HG02938 (cell line): ENCODE measurements around the gene PCDHGA1.

ENCODE experiments used
- ATAC-seq: cut with Tn5 transposase; IDR thresholded peaks from one replicate; pipeline ENCODE4 v1.9.1; 2021; ENCODE audit warnings: mild to moderate bottlenecking, moderate library complexity; ENCODE audit not compliant: unreplicated experiment

The PCDHGA1 gene

DNA sequence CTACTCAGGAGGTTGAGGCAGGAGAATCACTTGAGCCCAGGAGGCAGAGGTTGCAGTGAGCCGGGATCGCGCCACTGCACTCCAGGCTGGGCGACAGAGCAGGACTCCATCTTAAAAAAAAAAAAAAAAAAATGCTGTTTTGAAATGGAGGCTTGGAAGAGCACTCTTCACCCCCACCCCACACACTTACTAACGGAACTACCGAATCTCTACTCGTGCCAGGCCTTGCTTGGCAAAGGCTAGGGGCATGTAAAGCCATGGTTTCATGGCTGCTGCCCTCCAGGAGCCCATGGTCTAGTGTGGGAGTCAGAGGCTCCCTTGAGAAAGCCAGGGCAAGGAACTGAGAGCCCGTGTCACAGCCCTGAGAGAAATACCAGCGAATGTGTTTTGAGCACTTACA lies 179.8 kb downstream of the PCDHGA1 start:
- no peak for ATAC-seq

DNA sequence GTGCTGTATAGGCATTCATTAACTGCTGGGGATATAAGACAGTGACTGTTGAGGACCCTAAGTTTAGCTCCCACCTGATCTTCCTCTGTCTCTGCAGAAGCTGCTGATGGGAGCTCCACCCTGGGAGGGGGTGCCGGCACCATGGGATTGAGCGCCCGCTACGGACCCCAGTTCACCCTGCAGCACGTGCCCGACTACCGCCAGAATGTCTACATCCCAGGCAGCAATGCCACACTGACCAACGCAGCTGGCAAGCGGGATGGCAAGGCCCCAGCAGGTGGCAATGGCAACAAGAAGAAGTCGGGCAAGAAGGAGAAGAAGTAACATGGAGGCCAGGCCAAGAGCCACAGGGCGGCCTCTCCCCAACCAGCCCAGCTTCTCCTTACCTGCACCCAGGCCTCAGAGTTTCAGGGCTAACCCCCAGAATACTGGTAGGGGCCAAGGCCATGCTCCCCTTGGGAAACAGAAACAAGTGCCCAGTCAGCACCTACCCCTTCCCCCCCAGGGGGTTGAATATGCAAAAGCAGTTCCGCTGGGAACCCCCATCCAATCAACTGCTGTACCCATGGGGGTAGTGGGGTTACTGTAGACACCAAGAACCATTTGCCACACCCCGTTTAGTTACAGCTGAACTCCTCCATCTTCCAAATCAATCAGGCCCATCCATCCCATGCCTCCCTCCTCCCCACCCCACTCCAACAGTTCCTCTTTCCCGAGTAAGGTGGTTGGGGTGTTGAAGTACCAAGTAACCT lies 180.7 kb downstream of the PCDHGA1 start:
- peak; percentile 27 for ATAC-seq

DNA sequence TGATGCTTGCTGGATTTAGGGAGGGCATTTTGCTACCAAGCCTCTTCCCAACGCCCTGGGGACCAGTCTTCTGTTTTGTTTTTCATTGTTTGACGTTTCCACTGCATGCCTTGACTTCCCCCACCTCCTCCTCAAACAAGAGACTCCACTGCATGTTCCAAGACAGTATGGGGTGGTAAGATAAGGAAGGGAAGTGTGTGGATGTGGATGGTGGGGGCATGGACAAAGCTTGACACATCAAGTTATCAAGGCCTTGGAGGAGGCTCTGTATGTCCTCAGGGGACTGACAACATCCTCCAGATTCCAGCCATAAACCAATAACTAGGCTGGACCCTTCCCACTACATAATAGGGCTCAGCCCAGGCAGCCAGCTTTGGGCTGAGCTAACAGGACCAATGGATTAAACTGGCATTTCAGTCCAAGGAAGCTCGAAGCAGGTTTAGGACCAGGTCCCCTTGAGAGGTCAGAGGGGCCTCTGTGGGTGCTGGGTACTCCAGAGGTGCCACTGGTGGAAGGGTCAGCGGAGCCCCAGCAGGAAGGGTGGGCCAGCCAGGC lies 181.5 kb downstream of the PCDHGA1 start:
- ATAC-seq: no peak

GRCh38 chr5:141512390-141512910 lies 182.1 kb downstream of the PCDHGA1 start:
- ATAC-seq: no peak

DNA sequence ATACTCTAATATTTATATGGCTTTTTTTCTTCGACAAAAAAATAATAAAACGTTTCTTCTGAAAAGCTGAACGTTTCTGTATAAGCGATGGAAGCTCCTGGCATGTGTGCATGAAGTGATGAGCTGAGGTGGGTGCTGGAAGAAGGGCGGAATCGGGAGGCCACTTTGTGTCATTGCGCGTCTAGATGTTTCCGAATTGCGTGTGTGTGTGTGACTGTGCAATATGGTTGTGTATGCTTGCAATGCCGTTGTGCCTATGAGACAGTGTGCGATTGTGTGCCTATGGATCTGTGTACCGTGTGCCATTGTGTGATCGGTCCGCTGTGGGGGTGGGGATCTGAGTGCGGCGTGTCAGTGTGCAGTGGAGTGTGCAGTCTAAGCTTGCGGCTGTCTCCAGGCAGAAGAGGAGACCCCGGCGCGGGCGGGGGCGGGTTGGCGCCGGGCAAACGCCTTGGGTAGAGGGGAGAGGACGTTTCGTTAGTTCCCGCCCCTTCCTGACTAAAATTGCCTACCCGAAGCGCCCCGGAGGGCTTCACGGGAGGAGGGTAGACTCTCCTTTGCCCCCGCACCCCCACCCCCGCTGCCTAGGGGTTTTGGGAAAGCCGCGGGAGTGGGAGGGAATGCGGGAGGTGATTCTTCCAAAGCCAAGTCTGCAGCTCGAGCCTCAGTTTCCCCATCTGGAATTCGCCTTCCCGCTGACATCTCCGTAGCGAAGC lies 182.8 kb downstream of the PCDHGA1 start:
- ATAC-seq: no peak

GRCh38 chr5:141513627-141514329 lies 183.5 kb downstream of the PCDHGA1 start:
- ATAC-seq: no peak

DNA sequence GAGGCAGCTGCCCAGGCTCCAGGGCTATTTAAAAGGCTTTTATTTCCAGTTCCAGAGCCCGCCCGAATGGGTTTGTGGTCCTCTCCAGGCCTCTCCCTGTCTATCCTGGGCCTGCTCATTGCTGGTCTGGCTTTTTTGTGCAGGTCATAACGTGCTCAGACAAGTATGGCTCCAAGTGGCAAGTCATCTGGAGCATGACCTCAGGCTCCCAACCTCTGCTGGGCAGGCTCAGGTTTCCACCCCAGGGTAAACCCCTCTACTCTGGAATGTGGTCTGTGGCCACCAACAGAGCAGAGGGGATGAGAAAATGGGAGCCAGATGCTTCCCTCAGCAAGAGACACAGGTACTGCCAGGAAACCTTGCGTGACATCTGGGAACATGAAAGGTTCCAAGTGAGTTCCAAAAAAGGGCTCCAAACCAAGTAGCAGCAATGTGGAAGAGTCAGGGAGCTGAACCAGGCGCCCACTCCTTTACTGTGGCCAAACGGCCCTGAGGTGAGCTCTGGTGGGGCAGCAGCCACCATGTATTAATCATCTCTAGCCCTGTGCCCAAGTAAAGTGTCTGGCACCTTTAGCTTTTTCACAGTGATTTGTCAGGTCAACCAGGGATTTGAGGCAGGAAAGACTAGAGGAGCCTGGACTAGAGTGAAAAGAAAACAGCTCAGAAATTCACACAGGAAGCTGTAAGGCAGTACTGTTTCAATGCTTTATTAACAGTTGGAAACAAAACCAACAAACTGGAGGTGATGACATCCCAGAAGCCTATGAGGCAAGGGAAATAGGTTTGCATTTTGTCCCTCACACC lies 184.2 kb downstream of the PCDHGA1 start:
- ATAC-seq: no peak

DNA sequence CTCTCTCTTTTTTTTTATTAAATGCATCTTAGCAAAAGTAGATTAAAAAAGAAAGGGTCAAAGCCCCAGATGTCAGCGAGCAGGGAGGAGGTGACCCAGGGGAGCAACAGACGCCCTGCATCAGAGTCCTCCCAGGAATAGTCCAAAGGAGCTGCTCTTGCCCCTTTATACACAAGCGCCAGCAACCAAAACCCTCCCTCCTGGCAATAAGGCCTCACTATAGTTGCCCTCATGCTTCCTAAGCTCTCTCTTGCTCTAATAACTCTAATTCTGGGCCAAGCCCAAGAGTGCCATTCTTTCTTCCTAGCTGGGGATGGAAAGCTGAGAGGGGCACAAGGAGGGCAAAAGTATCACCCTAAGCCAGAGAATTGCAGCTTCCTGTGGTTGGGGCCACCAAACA lies 184.8 kb downstream of the PCDHGA1 start:
- ATAC-seq: no peak

- no peak for ATAC-seq
Observed at GRCh38 chr5:141515946-141516671, 185.8 kb downstream of the PCDHGA1 start.

- no peak for ATAC-seq
Observed at GRCh38 chr5:141516672-141517025, 186.3 kb downstream of the PCDHGA1 start.

DNA sequence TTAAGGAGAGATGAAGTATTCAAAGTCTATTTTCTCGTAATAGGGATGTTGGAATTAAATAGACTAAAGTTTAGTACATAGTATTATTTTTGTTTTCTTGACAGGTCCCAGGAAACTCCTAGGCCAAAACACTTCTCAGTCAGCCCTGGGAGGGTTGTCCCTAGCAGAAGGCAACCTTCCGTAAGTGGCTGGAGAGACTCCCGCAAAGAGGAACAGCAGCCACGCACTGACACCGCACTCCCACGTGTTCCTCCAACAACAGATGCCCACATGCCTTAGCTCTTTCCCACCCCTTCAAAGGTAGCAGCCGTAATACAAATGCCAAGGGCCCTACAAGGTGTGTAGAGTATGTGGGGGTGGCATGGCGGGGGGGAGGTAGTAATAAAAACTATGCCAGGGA lies 187.0 kb downstream of the PCDHGA1 start:
- no peak for ATAC-seq

GRCh38 chr5:141517880-141518617 lies 187.7 kb downstream of the PCDHGA1 start:
- no peak for ATAC-seq

- ATAC-seq: no peak
Observed at GRCh38 chr5:141518618-141519015, 188.3 kb downstream of the PCDHGA1 start.

DNA sequence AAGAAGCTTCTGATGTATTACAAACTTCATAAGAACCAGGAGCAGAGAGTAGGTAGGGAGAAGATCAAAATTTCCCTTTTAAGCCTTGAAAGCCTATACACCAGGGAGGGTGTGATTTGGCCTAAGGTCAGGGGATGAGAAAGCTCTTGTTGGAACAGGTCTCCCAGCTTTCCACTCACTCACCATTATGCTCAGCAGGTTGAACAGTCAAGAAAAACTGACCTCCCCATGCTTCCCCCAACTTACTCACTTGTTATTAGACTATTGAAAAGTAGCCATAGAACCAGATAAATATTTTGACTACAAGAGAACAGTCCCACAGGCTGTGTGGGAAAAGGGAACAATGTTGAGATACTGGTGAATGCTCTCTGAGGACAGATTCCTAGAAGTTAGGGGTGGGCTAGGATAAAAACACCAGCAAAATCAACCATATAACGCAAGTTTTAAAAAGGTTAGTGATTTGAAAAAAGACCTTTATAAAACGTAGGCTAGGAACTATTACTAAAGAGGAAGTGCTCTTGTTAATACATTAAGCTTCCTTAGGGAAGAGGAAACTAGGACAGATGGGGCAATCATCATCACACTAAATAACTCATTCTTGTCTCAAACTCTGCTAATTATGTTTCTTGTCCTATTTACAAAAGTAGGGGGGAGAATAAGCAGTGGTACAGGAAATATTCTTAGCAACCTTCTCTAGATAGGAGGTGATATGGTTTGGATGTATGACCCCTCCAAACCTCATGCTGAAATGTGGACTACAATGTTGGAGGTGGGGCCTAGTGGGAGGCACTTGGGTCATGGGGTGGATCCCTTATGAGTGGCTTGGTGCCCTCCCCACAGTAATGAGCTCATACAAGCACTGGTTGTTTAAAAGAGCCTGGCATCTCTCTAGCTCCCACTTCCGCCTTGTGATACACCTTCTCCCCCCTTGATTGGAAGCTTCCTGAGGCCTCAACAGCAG lies 189.6 kb downstream of the PCDHGA1 start:
- ATAC-seq: no peak

DNA sequence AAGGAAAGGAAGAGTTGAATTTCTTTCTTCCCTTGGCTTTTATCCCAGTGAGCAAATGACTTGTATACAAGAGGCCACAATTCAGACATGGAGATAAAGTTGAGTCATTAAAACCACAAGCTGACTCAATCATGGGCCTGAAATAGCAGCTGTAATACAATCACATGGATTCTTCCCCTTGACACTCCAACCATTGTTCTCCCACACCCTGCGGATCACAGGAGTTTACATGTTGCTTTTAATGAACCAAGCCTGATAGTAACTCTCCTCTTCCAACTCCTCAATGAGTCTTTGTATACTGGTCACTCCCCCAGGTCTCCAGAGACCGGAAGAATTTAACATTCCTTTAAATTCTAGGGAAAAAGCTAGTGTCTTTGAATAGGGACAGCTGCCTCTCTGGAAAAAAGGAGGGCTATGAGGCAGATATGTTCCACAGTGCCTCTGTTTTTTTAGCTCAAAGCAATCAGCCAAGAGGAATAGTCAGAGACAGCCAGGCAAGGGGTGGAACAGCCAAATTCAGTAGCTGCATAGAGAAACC lies 191.0 kb downstream of the PCDHGA1 start:
- ATAC-seq: no peak

DNA sequence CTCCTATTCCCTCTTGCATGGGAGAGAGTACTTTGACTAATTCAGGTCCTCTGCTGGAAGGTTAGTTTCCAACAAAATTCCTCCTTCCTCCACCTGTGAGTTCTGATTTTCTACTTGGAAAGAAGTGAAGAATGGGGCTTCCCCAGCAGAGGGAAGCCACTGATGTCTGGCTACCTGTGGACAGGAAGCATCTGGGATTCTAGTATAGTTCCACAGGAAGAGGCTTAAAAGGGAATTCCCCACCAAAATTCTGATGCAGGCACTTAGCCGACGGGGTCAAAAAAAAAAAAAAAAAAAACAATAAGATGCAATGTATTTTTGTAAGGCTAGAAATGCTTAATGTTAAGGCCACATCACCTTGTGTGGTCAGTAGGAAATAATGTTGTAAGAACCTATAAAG lies 192.0 kb downstream of the PCDHGA1 start:
- no peak for ATAC-seq

DNA sequence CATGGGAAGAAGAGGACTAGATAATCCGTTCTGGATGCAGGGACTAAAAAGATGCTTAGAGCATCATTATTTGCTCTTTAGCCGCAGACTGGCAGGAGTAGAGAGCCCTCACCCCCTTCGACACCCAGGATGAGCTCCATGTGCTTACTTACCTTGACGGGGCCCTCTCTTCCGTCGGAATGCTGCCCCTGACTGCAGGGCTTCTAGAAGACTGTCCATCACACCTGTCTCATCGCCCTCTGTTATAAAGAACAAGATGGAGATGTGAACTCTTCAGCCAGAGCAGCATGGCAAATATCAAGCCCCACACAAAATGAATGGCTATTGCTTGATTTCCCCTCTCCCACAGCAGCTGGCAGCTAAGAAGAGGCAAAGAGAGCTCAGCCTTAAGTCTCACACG lies 193.7 kb downstream of the PCDHGA1 start:
- ATAC-seq: no peak
